Tibial nerve (tissue), 4 donors: ENCODE results near the gene DEFB118. TPM values are rescaled to one million over a fixed set of nuclear protein-coding genes. Genes with fewer than 3 reads are reported as not detected.

Experiments used
- DNase-seq, 2 donors: peaks; one replicate each; pipeline ENCODE4 v3.0.0-alpha.2; 2019; ENCODE audit warnings: low spot score in 2 of 2
- H3K27ac ChIP-seq, 4 donors: fragments of 200-600 bp; sonication (generic) in 3 of 4; one replicate each; pipeline ENCODE4 v1.5.1; 2017 to 2019; ENCODE audit warnings: mild to moderate bottlenecking in 1 of 4
- H3K27me3 ChIP-seq, 2 donors: fragments of 200-600 bp; sonication (generic) in 1 of 2; one replicate each; pipeline versions ENCODE4 v1.5.1 to v1.6.0; 2017 to 2019
- H3K36me3 ChIP-seq, 3 donors: fragments of 200-600 bp; sonication (generic); one replicate each; pipeline ENCODE4 v1.5.1; 2018 to 2019
- H3K4me1 ChIP-seq, 4 donors: fragments of 200-600 bp; sonication (generic) in 3 of 4; one replicate each; pipeline ENCODE4 v1.5.1; 2017 to 2019
- H3K4me3 ChIP-seq, 4 donors: fragments of 200-600 bp; sonication (generic) in 3 of 4; one replicate each; pipeline ENCODE4 v1.5.1; 2017 to 2019; ENCODE audit warnings: mild to moderate bottlenecking in 1 of 4, moderate library complexity in 1 of 4
- H3K9me3 ChIP-seq, 4 donors: fragments of 200-600 bp; sonication (generic) in 3 of 4; one replicate each; pipeline ENCODE4 v1.5.1; 2017 to 2019
- CTCF ChIP-seq, 5 experiments: fragments of 200-600 bp in 3 of 5; fragments of 450-650 bp in 2 of 5; sonication (generic) in 3 of 5; IDR thresholded peaks; one replicate each; pipeline ENCODE4 v1.5.1; 2016 to 2019; ENCODE audit warnings: antibody characterized with exemption in 5 of 5, mild to moderate bottlenecking in 3 of 5, moderate library complexity in 2 of 5
- EP300 ChIP-seq, 2 donors: sonication (generic); formaldehyde crosslinking; IDR thresholded peaks; one replicate each; pipeline ENCODE4 v1.6.1; 2017; ENCODE audit warnings: antibody characterized with exemption in 2 of 2, mild to moderate bottlenecking in 1 of 2
- POLR2A ChIP-seq, 2 donors: fragments of 450-650 bp; IDR thresholded peaks; one replicate each; pipeline ENCODE4 v1.6.1; 2017; ENCODE audit warnings: antibody characterized with exemption in 2 of 2, mild to moderate bottlenecking in 2 of 2, moderate library complexity in 2 of 2
- WGBS, 2 donors: methylation state at CpG; one replicate each; pipeline ENCODE4 v1.1.5; 2018; 5-methylcytosine and 5-hydroxymethylcytosine counted together
- total RNA-seq, 4 donors: library from RNA; depleted of rRNA; stranded (reverse); fragments of >200 nt; gene quantifications; one replicate each; pipeline ENCODE4 v1.1.0, GENCODE V29; 2016

Gene DEFB118
- total RNA-seq, 4 donors from 2014 or later: not detected

GRCh38 chr20:31403886-31404285, 35.5 kb downstream of the DEFB118 start:
- no peak for DNase-seq
- Histone ChIP-seq H3K27me3 (no peaks in the 10 kb centered on the region), H3K4me1 (no peaks in the 10 kb centered on the region), H3K4me3 (no peak overlapping the region), H3K36me3 (no peaks in the 10 kb centered on the region), H3K9me3 (peaks cover 0 to 3% (median 0%) of the 10 kb centered on the region in 4 donors), H3K27ac (no peak overlapping the region)
- TF ChIP-seq CTCF (IDR thresholded peaks at IDR 0.05) (no peak), EP300 (IDR thresholded peaks at IDR 0.05) (no peak), POLR2A (IDR thresholded peaks at IDR 0.05) (no peak)
- 53 to 74% methylated on average over 1 of the region's 1 CpG for WGBS, 2 donors

- Histone ChIP-seq H3K9me3 (peaks cover 0 to 3% (median 0%) of the 10 kb centered on the region in 4 donors), H3K36me3 (no peaks in the 10 kb centered on the region), H3K4me1 (no peaks in the 10 kb centered on the region), H3K4me3 (no peak within 1 kb of the TSS), H3K27ac (no peak within 1 kb of the TSS), H3K27me3 (no peaks in the 10 kb centered on the region)
- WGBS, 2 donors: 33 to 38% methylated on average over 3 of the region's 3 CpGs
- no peak for DNase-seq
- TF ChIP-seq EP300 (IDR thresholded peaks at IDR 0.05) (no peak), CTCF (IDR thresholded peaks at IDR 0.05) (no peak)
Measured at GRCh38 chr20:31406115-31406514, 37.7 kb downstream of the DEFB118 start, which contains the start of gene DEFB121. DEFB121 (minus strand) TSS chr20:31406215; CDS start chr20:31406152, 63 bp downstream.

GRCh38 chr20:31410011-31410410, 41.6 kb downstream of the DEFB118 start:
- Histone ChIP-seq H3K4me3 (no peak overlapping the region), H3K36me3 (no peaks in the 10 kb centered on the region), H3K4me1 (no peaks in the 10 kb centered on the region), H3K27me3 (no peaks in the 10 kb centered on the region), H3K9me3 (peaks cover 0 to 3% (median 0%) of the 10 kb centered on the region in 4 donors), H3K27ac (no peak overlapping the region)
- TF ChIP-seq CTCF (IDR thresholded peaks at IDR 0.05): no peak
- no peak for TF ChIP-seq EP300 (IDR thresholded peaks at IDR 0.05)
- no peak for TF ChIP-seq POLR2A (IDR thresholded peaks at IDR 0.05)
- DNase-seq: no peak
- 37 to 40% methylated on average over 1 of the region's 1 CpG for WGBS, 2 donors

- TF ChIP-seq CTCF (IDR thresholded peaks at IDR 0.05): no peak
- no peak for TF ChIP-seq EP300 (IDR thresholded peaks at IDR 0.05)
- no peak for TF ChIP-seq POLR2A (IDR thresholded peaks at IDR 0.05)
- H3K27ac ChIP-seq: no peak overlapping the region
- 73 to 75% methylated on average over 6 of the region's 6 CpGs for WGBS, 2 donors
- H3K27me3 ChIP-seq: no peaks in the 10 kb centered on the region
- H3K4me1 ChIP-seq: no peaks in the 10 kb centered on the region
- no peak overlapping the region for H3K4me3 ChIP-seq
- DNase-seq: no peak
- no peaks in the 10 kb centered on the region for H3K36me3 ChIP-seq
- H3K9me3 ChIP-seq: no peaks in the 10 kb centered on the region
Measured at GRCh38 chr20:31414381-31414780, 46.0 kb downstream of the DEFB118 start.

- no peak overlapping the region for H3K27ac ChIP-seq
- H3K36me3 ChIP-seq: no peaks in the 10 kb centered on the region
- DNase-seq: no peak
- H3K9me3 ChIP-seq: peaks cover 0 to 4% (median 0%) of the 10 kb centered on the region in 4 donors
- H3K4me1 ChIP-seq: no peaks in the 10 kb centered on the region
- H3K4me3 ChIP-seq: no peak overlapping the region
- WGBS, 2 donors: 84 to 91% methylated on average over 2 of the region's 2 CpGs
- H3K27me3 ChIP-seq: no peaks in the 10 kb centered on the region
- TF ChIP-seq POLR2A (IDR thresholded peaks at IDR 0.05) (no peak), CTCF (IDR thresholded peaks at IDR 0.05) (no peak), EP300 (IDR thresholded peaks at IDR 0.05) (no peak)
Measured at GRCh38 chr20:31415653-31416052, 47.3 kb downstream of the DEFB118 start.
